ENCODE data around the gene OCIAD1. TPM values are rescaled to one million over a fixed set of nuclear protein-coding genes. Genes with fewer than 3 reads are reported as not detected.
"Not testable (repeated sequence)": the region's sequence is repeated elsewhere in the genome, so short reads cannot be mapped to it uniquely, and the experiment has no call there.

Gene OCIAD1
- polyA plus RNA-seq, 4 donors, result 225 to 285 (median 258) TPM

DNA sequence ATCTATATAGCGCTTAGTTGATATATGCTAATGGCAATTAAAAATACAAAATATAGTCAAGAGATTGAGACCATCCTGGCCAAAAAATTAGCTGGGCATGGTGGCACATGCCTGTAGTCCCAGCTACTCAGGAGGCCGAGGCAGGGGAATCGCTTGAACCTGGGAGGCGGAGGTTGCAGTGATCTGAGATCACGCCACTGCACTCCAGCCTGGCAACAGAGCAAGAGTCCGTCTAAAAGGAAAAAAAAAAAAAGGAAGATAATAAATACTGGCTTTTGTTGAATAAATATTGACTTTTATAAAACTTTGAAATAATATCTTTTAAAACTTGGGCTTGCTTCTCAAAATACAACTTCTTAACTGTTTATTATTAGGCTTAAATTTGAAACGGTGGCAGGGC, 14.6 kb upstream of the OCIAD1 start:
- not testable (repeated sequence) for DNase-seq (ENCODE audit: low read depth in 4 of 4, low spot score in 3 of 4)

DNA sequence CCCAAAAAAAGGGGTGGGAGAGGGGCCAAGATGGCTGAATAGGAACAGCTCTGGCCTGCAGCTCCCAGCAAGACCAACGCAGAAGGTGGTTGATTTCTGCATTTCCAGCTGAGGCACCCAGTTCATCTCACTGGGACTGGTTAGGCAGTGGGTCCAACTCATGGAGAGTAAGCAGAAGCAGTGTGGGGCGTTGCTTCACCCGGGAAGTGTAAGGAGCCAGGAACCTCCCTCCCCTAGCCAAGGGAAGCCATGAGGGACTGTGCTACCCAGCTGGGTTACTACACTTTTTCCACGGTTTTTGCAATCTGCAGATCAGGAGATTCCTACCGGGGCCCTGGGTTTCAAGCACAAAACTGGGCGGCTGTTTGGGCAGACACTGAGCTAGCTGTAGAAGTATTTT, 13.9 kb upstream of the OCIAD1 start:
- DNase-seq (ENCODE audit: low read depth in 4 of 4, low spot score in 3 of 4), result no peak

DNA sequence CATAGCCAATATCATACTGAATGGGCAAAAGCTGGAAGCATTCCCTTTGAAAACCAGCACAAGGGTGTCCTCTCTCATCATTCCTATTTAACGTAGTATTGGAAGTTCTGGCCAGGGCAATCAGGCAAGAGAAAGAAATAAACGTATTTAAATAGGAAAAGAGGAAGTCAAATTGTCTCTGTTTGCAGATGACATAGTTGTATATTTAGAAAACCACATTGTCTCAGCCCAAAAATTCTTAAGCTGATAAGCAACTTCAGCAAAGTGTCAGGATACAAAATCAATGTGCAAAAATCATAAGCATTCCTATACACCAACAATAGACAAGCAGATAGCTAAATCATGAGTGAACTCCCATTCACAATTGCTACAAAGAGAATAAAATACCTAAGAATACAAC, 9.5 kb upstream of the OCIAD1 start:
- DNase-seq (ENCODE audit: low read depth in 4 of 4, low spot score in 3 of 4), result not testable (repeated sequence)

DNA sequence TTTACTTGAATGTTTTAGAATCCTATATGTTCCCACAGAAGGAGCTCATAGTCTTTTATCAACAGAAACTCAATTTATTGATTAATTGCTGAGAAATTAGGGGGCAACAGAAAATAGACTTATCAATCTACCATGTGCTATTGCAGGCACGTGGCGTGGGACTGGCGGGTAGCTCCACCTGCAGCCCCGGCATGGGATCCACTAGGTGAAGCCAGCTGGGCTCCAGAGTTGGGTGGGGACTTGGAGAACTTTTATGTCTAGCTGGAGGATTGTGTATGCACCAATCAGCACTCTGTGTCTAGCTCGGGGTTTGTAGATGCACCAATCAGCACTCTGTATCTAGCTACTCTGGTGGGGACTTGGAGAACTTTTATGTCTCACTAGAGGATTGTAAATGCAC, 3.3 kb upstream of the OCIAD1 start:
- no peak for DNase-seq (ENCODE audit: low read depth in 4 of 4, low spot score in 3 of 4)

DNA sequence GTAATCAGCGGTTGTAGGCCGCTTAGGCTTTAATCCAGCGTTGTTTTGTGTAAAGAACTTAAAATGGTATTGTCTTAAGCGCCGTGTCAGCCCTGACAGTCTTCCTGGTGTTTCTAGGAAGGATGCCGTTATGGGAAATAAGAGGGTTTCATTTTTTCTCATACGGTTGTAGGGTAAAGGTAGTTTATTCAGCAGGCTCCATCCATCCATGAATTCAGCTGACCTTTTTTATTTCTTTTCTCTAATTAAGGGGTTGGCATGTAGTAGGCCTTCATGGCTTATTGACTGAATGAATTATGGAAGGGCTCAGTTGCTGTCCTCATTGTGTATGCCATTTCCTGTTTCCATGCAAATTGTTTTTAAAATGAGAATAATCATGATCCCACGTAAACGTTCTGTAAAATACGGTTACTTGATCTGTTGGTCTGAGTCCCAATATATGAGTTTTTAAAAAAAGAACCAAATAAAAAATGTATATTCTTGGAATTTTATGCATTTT, 693 bp downstream of the OCIAD1 start:
- DNase-seq (ENCODE audit: low read depth in 4 of 4, low spot score in 3 of 4), result peak in 1 of 4 donors; percentile 5

DNA sequence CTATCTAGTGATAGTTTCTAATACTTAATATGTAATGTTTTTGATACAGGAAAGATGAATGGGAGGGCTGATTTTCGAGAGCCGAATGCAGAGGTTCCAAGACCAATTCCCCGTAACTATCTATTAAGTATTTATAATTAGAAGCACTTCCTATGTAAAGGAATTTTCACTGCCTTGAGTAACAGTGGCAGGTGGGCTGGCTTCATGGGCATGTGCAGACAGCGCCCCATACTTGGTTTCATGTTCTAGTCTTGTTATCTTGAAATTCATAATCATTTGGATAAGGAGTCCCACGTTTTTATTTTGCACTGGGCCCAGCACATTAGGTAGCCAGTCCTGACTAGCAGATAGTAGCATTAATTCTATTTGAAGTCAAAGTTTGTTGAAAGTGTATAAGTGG, 1.7 kb downstream of the OCIAD1 start:
- no peak for DNase-seq (ENCODE audit: low read depth in 4 of 4, low spot score in 3 of 4)

DNA sequence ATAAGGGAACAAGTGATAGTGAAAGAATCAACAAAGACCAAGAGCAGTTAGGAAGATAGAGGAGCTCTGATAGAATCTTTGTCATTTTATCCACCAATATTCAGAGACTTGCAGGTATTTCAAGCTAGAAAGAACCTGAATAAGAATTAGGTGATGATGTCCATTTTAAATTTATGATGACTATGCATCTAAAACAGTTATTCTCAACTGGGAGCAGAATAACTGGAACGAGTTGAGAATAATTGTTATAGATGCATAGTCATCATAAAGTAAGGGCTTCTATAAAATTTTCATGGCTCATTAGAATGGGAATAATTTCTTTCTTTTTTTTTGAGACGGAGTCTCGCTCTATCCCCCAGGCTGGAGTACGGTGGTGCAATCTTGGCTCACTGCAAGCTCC, 5.8 kb downstream of the OCIAD1 start:
- no peak for DNase-seq (ENCODE audit: low read depth in 4 of 4, low spot score in 3 of 4)

DNA sequence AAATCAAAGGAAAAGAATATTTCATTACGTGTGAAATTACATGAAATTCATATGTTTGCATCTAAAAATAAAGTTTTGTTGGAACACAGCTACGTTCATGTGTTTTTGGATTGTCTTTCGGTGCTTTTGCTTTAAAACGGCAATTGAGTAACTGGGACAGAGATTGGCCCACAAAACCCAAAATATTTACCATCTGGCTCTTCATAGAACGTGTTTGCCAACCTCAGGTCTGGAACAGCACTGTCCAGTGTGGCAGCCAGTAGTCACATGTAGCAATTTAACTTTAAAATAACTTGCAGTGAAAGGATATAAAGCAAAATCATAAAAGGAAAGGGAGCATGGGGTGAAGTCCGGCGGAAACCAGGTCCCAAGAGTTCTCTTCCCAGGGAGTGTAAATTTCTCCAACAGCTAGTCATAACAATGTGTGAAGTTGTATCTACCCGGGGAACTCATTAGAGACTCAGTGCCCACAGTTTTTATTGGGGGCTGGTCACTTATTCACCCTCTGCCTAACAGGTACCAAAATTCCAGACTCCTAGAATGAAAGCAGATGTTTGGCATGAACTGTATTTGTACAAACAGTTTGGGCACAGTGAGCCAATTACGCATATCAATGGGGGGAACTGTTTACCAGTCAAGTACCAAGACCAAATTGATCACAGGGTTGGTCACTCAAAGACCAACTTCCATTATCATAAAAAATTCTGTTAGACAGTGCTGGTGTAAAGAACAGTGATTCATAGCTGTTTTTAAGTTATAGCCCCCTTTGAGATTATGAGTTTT, 10.3 kb downstream of the OCIAD1 start:
- no peak for DNase-seq (ENCODE audit: low read depth in 4 of 4, low spot score in 3 of 4)

DNA sequence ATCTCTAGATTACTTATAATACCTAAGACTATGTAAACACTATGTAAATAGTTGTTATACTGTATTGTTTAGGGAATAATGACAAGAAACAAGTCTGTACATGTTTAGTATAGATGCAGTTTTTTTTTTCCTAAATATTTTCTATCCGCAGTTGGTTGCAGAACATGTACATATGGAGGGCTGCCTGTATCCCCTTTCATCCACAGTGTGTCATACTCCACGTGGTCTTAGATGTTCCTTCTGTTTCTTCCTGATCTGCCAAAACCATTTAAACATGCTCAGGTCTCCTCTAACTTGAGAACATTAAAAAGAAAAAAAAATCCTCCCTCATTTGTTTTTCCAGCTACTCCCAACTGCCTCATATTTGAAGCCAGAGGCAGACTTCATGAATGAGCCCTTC, 14.0 kb downstream of the OCIAD1 start:
- no peak for DNase-seq (ENCODE audit: low read depth in 4 of 4, low spot score in 3 of 4)

DNA sequence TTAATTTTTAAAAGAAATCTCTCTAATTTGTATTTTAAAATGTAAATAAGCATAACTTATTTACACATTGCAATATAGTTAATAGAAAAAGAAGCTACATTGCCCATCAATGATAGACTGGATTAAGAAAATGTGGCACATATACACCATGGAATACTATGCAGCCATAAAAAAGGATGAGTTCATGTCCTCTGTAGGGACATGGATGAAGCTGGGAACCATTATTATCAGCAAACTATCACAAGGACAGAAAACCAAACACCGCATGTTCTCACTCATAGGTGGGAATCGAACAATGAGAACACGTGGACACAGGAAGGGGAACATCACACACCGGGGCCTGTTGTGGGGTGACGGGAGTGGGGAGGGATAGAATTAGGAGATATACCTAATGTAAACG, 17.9 kb downstream of the OCIAD1 start:
- DNase-seq (ENCODE audit: low read depth in 4 of 4, low spot score in 3 of 4), result not testable (repeated sequence)

DNA sequence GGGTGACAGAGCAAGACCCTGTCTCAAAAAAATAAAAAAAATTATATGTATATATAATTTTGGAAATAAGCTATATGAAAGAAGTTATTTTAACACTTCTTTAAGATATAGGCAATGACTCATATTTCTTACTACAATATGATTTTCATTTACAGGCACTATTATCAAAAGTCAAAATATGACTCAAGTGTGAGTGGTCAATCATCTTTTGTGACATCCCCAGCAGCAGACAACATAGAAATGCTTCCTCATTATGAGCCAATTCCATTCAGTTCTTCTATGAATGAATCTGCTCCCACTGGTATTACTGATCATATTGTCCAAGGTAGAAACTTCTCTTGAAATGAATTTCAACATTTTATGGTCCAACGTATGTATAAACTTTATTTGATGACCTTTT, 20.8 kb downstream of the OCIAD1 start:
- no peak for DNase-seq (ENCODE audit: low read depth in 4 of 4, low spot score in 3 of 4)

DNA sequence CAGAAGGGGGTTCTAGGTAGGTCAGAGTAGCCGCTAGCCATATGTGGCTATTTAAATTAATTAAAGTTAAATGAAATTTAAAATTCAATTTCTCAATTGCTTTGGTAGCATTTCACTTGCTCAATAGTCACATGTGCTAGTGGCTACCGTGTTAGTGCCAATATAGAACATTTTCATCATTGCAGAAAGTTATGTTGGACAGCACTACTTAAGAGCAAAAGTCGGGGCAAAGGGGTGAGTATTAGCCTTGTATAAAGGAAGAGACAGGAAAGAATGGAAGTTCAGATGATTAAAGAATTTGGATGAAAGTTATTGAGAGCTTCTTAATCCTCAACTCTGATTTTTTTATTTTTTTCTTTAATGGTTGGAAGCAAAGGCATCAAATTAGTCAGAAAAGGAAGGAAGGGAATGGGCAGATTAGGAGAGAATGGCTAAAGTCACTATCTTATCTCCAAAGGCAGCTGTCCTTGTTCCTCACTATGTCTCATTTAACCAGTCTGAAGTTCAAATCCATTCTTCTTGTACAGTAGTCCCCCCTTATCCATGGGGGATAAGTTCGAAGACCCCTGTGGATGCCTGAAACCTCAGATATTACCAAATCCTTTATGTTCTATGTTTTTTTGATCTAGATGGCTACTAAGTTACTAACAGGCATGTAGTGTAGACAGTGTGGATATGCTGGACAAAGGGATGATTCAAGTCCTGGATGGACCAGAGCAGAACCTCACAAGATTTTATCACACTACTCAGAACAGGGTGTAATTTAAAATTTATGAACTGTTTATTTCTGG, 22.9 kb downstream of the OCIAD1 start:
- DNase-seq (ENCODE audit: low read depth in 4 of 4, low spot score in 3 of 4), result no peak

DNA sequence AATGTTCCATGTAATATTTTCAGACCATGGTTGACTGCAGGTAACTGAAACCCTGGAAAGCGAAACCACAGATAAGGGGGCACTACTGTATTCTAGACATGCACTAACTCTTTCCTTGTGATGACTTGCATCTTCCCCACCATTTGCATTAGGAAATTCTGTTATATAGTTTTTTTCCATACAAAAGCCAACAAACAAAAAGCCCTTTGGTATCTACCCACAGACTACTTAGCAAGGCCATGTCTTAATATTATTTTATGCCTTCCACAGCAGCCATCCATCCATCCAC, 23.5 kb downstream of the OCIAD1 start:
- no peak for DNase-seq (ENCODE audit: low read depth in 4 of 4, low spot score in 3 of 4)

DNA sequence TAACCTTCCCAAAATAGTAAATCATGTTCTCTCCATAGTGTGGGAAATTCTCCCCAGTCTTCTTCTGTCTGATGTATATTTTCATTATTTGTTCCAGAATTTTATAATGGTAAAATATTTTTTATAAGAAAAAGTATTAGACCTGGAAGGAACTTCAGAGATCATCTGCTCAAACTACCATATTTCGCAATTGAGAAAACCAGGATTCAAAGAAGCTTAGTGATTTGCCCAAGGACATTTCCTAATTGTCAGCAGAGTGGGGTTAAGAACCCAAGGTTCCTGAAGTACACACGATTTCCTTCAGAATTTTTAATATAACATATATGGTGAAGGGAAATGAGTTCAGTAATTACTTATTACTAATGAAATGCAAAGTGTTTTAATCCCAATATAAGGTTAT, 24.1 kb downstream of the OCIAD1 start:
- no peak for DNase-seq (ENCODE audit: low read depth in 4 of 4, low spot score in 3 of 4)

DNA sequence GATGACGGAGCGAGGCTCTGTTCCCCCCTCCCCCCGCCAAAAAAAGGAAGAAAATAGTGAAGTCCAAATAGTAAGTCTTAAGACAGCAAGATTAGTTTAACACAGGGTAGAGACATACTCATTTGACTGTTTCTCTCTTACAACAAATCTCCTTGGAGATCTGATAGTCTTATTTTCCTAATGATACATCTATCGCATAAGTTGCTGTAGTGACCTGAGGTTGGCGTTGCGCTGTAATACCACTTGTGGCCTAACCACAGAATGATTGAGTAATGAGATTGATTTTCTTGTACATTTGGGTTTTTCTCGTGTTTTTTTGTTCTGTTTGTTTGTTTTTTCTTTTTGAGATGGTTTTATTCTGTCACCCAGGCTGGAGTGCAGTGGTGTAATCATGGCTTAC, 27.2 kb downstream of the OCIAD1 start:
- no peak for DNase-seq (ENCODE audit: low read depth in 4 of 4, low spot score in 3 of 4)

DNA sequence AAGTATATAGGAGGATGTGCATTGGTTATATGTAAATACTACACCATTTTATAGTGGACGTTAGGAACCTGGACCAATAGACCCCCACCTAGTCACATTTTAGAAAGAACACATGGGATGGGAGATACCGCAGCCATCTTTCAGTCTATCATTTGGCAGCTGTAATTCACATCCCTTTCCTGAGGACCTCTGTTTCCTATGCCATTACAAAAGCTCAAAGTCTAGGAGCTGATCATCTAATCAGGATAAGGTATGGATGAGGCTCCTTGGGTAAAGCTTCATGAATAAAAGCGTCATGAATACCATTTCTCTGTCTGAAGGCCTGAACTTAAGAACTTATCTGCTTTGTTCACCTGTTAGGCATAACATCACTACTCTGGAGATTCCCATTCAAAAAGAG, 31.1 kb downstream of the OCIAD1 start:
- no peak for DNase-seq (ENCODE audit: low read depth in 4 of 4, low spot score in 3 of 4)

DNA sequence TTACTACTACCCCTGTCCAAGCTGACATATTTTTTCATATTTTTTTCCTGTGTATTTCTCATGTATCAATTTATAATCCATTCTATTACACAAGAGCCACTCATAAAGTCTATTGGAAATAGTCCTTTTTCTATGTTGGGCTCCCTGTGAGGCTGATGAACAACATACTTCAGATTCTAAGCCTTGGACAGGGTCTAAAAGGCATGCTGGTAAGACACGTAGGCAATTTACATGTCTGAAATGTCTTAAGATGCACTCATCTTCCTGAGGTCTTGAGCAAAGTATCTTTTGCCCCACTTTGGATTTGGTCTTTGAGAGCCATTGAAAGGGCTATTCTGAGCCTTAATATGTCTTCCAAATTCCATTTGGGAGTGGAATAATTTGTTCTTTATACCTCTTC, 31.8 kb downstream of the OCIAD1 start:
- no peak for DNase-seq (ENCODE audit: low read depth in 4 of 4, low spot score in 3 of 4)

DNA sequence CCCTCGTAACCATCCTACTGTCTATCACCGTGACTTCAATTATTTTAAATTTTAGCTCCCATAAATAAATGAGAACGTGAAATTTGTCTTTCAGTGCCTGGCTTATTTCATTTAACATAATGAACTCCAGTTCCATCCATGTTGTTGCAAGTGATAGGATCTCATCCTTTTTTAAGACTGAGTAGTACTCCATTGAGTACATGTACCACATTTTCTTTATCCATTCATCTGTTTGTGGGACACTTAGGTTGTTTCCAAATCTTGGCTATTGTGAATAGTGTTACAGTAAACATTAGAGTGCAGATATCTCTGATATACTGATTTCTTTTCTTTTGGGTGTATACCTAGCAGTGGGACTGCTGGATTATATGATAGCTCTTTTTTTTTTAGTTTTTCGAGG, 32.8 kb downstream of the OCIAD1 start:
- DNase-seq (ENCODE audit: low read depth in 4 of 4, low spot score in 3 of 4), result no peak

DNA sequence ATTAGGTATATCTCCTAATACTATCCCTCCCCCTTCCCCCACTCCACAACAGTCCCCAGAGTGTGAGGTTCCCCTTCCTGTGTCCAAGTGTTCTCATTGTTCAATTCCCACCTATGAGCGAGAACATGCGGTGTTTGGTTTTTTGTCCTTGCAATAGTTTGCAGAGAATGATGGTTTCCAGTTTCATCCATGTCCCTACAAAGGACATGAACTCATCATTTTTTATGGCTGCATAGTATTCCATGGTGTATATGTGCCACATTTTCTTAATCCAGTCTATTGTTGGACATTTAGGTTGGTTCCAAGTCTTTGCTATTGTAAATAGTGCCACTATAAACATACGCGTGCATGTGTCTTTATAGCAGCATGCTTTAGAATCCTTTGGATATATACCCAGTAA, 33.8 kb downstream of the OCIAD1 start:
- not testable (repeated sequence) for DNase-seq (ENCODE audit: low read depth in 4 of 4, low spot score in 3 of 4)

DNA sequence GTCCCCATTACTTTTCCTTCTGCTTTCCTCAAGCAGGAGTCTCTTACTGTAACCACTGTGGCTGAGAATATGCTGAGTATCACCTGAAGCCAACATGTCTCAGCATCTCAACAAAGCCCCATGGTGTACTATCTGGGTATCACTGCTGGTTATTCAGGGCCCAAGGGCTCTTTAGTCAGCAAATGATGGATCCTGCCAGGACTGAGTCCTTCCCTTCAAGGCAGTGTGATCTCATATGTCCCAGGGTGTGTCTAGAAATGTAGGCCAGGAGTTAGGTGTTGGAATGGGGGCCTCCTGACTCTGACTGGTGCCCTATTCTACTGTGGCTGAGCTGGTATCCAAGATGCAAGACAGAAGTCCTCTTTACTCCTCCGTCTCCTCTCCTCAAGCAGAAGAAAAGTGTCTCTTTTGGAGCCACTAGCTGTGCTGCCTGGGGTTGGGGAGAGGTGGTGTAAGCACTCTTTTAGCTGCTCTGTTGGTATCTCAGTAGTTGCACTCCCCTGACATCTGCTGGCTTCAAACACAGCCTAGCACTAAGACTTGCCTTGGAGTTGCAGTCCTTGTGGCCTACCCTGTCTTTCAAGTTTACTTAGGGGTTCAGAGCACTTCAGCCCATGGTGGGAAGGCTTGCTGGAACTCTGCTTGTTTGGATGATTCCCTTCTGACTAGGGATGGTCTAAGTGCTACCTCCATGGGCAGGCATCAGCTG, 47.1 kb downstream of the OCIAD1 start:
- no peak for DNase-seq (ENCODE audit: low read depth in 4 of 4, low spot score in 3 of 4)

DNA sequence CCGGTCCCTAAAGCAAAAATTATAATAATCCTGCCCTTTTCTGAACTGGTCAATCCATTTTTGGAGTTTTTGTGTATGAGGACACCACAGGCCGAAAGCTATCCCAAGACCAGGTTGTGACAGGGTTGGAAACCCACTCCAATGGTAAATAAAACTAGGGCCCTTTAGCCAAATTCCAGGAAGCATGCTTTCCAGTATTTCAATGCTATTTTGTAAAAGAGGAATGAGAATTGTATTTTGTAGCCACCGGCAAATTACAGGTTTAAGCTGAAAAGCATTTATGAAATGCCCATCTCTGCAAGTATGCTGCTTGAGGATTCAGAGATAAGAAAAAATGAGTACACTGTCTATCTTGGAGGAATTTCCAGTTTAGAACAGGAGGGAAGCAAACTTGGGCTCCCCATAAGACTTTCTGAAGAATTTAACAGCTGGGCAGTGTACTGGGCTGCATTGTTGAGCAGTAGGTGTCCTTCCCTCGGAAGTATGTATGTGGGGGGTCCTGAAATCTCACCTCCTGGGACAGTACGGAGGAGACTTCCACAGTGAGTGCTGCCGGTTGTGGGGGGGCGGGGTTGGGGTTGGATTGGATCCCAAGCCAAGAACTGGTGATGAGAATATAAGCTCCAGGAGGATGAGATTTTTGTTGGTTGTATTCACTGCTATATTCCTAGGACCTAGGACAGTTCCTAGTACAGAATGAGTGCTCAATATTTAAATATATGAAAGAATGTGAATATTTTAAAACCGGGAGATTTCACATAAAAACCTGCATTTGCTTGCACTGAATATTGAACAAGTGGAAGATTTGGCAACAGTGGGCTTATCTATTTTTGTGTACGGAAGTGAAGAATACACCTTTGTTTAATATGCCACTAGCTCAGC, 48.9 kb downstream of the OCIAD1 start:
- no peak for DNase-seq (ENCODE audit: low read depth in 4 of 4, low spot score in 3 of 4)

All from left renal pelvis (tissue), 4 donors.